HepG2 (cell line): ENCODE measurements around the gene PLXDC2. TPM values are rescaled to one million over a fixed set of nuclear protein-coding genes. Genes with fewer than 3 reads are reported as not detected.

Experiments used
- ATAC-seq: fragments of 200-7000 bp; cut with Tn5 transposase; 3 replicates; pipeline ENCODE4 v1.9.1; 2020; ENCODE audit warnings: mild to moderate bottlenecking, moderate library complexity
- BruUV-seq: library from RNA; stranded (reverse); fragments of 400-500 nt; replicated peaks from 2 replicates; lab custom pipeline; 2021; lab: Mats Ljungman, UMichigan
- CTCF ChIA-PET: fragments of 300-600 bp; formaldehyde crosslinking; extraction: SDS; loops from one replicate; lab custom pipeline; 2021; ENCODE audit warnings: low total read pairs, inconsistent platforms, low intra/inter-chr PET ratio; lab: Yijun Ruan, JAX
- POLR2A ChIA-PET: fragments of 350-600 bp; sonication (Branson Sonifier 250); formaldehyde crosslinking; loops from one replicate; lab custom pipeline; 2020; ENCODE audit warnings: antibody characterized with exemption, inconsistent platforms; lab: Yijun Ruan, JAX
- DNase-seq: peaks from one replicate; pipeline ENCODE4 v3.0.0-alpha.2; 2015; ENCODE audit warnings: low spot score
- FAIRE-seq: peaks from 3 replicates; lab custom pipeline; 2011; peaks lifted over from hg19 to GRCh38; lab: Jason Lieb, UNC
- H2AFZ ChIP-seq: one replicate; pipeline ENCODE4 v1.6.1; 2011; ENCODE audit warnings: low read length, inconsistent platforms
- H3K27ac ChIP-seq: fragments of 300-600 bp; 3 replicates; pipeline ENCODE4 v1.8.0; 2011; ENCODE audit warnings: mixed run types, mild to moderate bottlenecking, mixed read lengths, low read length, inconsistent platforms; ENCODE audit not compliant: insufficient read depth; ENCODE audit errors: extremely low read length
- H3K27me3 ChIP-seq, 2 experiments: fragments of 200-600 bp in 1 of 2; 2 replicates in 1 of 2; 3 replicates in 1 of 2; pipeline versions ENCODE4 v1.6.0 to v1.8.0; 2011; ENCODE audit warnings: low read length in 2 of 2, mild to moderate bottlenecking in 2 of 2, moderate library complexity in 2 of 2, inconsistent platforms in 1 of 2; ENCODE audit not compliant: insufficient read depth in 2 of 2, control insufficient read depth in 1 of 2
- H3K36me3 ChIP-seq, 2 experiments: fragments of 200-600 bp in 1 of 2; replicated peaks in 1 of 2; 2 replicates in 1 of 2; 3 replicates in 1 of 2; pipeline versions ENCODE4 v1.5.1 to v1.8.0; 2011; ENCODE audit warnings: low read length in 2 of 2, inconsistent platforms in 1 of 2; ENCODE audit not compliant: insufficient read depth in 2 of 2, control insufficient read depth in 1 of 2
- H3K4me1 ChIP-seq: 2 replicates; pipeline ENCODE4 v1.5.1; 2012; ENCODE audit warnings: low read length, inconsistent platforms; ENCODE audit not compliant: insufficient read depth
- H3K4me2 ChIP-seq: 2 replicates; pipeline ENCODE4 v1.6.0; 2011; ENCODE audit warnings: low read depth, low read length, inconsistent platforms
- H3K4me3 ChIP-seq, 3 experiments: fragments of 200-600 bp in 1 of 3; sonication (generic), shearing (Covaris generic) in 1 of 3; replicated peaks in 1 of 3; 2 replicates each; pipeline ENCODE4 v1.5.1; 2011 to 2016; ENCODE audit warnings: low read length in 3 of 3, inconsistent platforms in 2 of 3, low read depth in 2 of 3, mild to moderate bottlenecking in 2 of 3, control low read depth in 1 of 3, mixed read lengths in 1 of 3; ENCODE audit not compliant: insufficient read depth in 1 of 3
- H3K79me2 ChIP-seq: one replicate; pipeline ENCODE4 v1.6.1; 2011; ENCODE audit warnings: low read length, inconsistent platforms; ENCODE audit not compliant: insufficient read depth
- H3K9ac ChIP-seq: 2 replicates; pipeline ENCODE4 v1.6.0; 2011; ENCODE audit warnings: mild to moderate bottlenecking, low read depth, low read length, inconsistent platforms; ENCODE audit not compliant: insufficient read depth
- H3K9me3 ChIP-seq: 2 replicates; pipeline ENCODE4 v1.5.1; 2012; ENCODE audit warnings: mild to moderate bottlenecking, low read length
- H4K20me1 ChIP-seq: 2 replicates; pipeline ENCODE4 v1.6.0; 2011; ENCODE audit warnings: inconsistent platforms, mild to moderate bottlenecking, low read length, moderate library complexity; ENCODE audit not compliant: insufficient read depth
- AKAP8 ChIP-seq: sonication (generic); formaldehyde crosslinking; IDR thresholded peaks from 2 replicates; pipeline ENCODE4 v1.5.1; 2020; ENCODE audit warnings: mild to moderate bottlenecking, missing genetic modification reagents
- BORCS8-MEF2B ChIP-seq: sonication (generic); formaldehyde crosslinking; IDR thresholded peaks from 2 replicates; pipeline ENCODE4 v1.8.0; 2022; ENCODE audit warnings: mild to moderate bottlenecking, missing genetic modification reagents
- CEBPG ChIP-seq: IDR thresholded peaks from 2 replicates; pipeline ENCODE4 v1.6.1; 2016
- CREM ChIP-seq, 2 experiments: sonication (generic) in 1 of 2; formaldehyde crosslinking in 1 of 2; IDR thresholded peaks; 2 replicates each; pipeline versions ENCODE4 v1.4.0 to v1.6.1; 2016 to 2020; ENCODE audit warnings: antibody characterized with exemption in 1 of 2, mild to moderate bottlenecking in 1 of 2, missing genetic modification reagents in 1 of 2
- FOSL1 ChIP-seq: sonication (generic); formaldehyde crosslinking; IDR thresholded peaks from 2 replicates; pipeline ENCODE4 v1.9.0; 2021; ENCODE audit warnings: missing genetic modification reagents, borderline replicate concordance
- GPN1 ChIP-seq: sonication (generic); formaldehyde crosslinking; IDR thresholded peaks from 2 replicates; pipeline ENCODE4 v1.5.1; 2020; ENCODE audit warnings: missing genetic modification reagents, borderline replicate concordance
- HES4 ChIP-seq: sonication (generic); formaldehyde crosslinking; IDR thresholded peaks from 2 replicates; pipeline ENCODE4 v1.9.0; 2021; ENCODE audit warnings: mild to moderate bottlenecking, missing genetic modification reagents, borderline replicate concordance
- HNF1A ChIP-seq, 2 experiments: sonication (generic) in 1 of 2; formaldehyde crosslinking in 1 of 2; IDR thresholded peaks; 2 replicates each; pipeline versions ENCODE4 v1.4.0 to v1.6.1; 2016 to 2020; ENCODE audit warnings: borderline replicate concordance in 1 of 2, low read depth in 1 of 2, mild to moderate bottlenecking in 1 of 2, missing genetic modification reagents in 1 of 2
- PRMT3 ChIP-seq: sonication (generic); formaldehyde crosslinking; IDR thresholded peaks from 2 replicates; pipeline ENCODE4 v1.8.1; 2022; ENCODE audit warnings: low read depth, mild to moderate bottlenecking, moderate library complexity, missing genetic modification reagents, borderline replicate concordance
- RBAK ChIP-seq: sonication (generic); formaldehyde crosslinking; IDR thresholded peaks from 2 replicates; pipeline ENCODE4 v1.5.1; 2020; ENCODE audit warnings: mild to moderate bottlenecking, missing genetic modification reagents
- ZBTB37 ChIP-seq: sonication (generic); formaldehyde crosslinking; IDR thresholded peaks from 2 replicates; pipeline ENCODE4 v1.4.0; 2020; ENCODE audit warnings: mild to moderate bottlenecking, missing genetic modification reagents
- ZNF281 ChIP-seq: sonication (generic); formaldehyde crosslinking; IDR thresholded peaks from 2 replicates; pipeline ENCODE4 v1.4.0; 2020; ENCODE audit warnings: missing genetic modification reagents, borderline replicate concordance
- ZNF367 ChIP-seq: sonication (generic); formaldehyde crosslinking; IDR thresholded peaks from 2 replicates; pipeline ENCODE4 v1.4.0; 2020; ENCODE audit warnings: missing genetic modification reagents, borderline replicate concordance
- ZNF589 ChIP-seq: sonication (generic); formaldehyde crosslinking; conservative IDR thresholded peaks from 2 replicates; pipeline ENCODE4 v1.8.0; 2022; ENCODE audit warnings: mild to moderate bottlenecking, moderate library complexity, missing genetic modification reagents
- ZSCAN9 ChIP-seq: IDR thresholded peaks from 2 replicates; pipeline ENCODE4 v1.6.1; 2016; ENCODE audit warnings: borderline replicate concordance
- WGBS: methylation state at CpG from one replicate; pipeline ENCODE4 v1.1.6; 2017; ENCODE audit warnings: low lambda C conversion rate; 5-methylcytosine and 5-hydroxymethylcytosine counted together
- in situ Hi-C: cut with HindIII; loops from 2 replicates; pipeline ENCODE4 v1.10.0; 2017; ENCODE audit warnings: low pct_unique_long_range_greater_than_20kb; ENCODE audit not compliant: extremely low pct_ligation_motif_present
- intact Hi-C: fragments of 100-400 bp; cut with micrococcal nuclease; formaldehyde crosslinking; loops from one replicate; pipeline ENCODE4 v1.10.0; 2022; ENCODE audit not compliant: unreplicated experiment
- polyA plus RNA-seq, 8 experiments: library from polyadenylated mRNA; depleted of rRNA in 3 of 8; stranded (reverse) in 7 of 8; unstranded in 1 of 8; fragments of >200 nt; fragmentation: Illumina TruSeq in 4 of 8; extraction: Trizol in 4 of 8; gene quantifications; 2 replicates each; pipeline versions ENCODE4 v1.2.1 to v1.2.3, GENCODE V29; 2011 to 2016; ENCODE audit warnings: low read depth in 4 of 8, missing spikeins in 1 of 8, mixed read lengths in 1 of 8; ENCODE audit not compliant: insufficient read depth in 1 of 8
- total RNA-seq, 5 experiments: library from RNA; depleted of rRNA; stranded (reverse); fragments of >200 nt; fragmentation: Illumina TruSeq; extraction: Trizol; gene quantifications; 2 replicates each; pipeline ENCODE4 v1.2.3, GENCODE V29; 2016; ENCODE audit warnings: low read depth in 1 of 5

Gene PLXDC2
- total and polyA plus RNA-seq, 2 of the 13 experiments (the other 11 are each of a cell fraction or from before 2014, with no cell fraction given): 2.1 to 2.4 TPM

- ChIA-PET POLR2A (no interaction called here), CTCF (no interaction called here)
- no TSS peak for BruUV-seq
- in situ Hi-C loops (no loop called here), intact Hi-C loops (no loop called here)
- Histone ChIP-seq H3K9me3 (peaks cover 4% of the 10 kb centered on the region; the same call in 1 of the 2 replicates), H3K27me3 (no peaks in the 10 kb centered on the region), H3K4me3 (no peak overlapping the region), H3K27ac (no peak overlapping the region), H4K20me1 (no peaks in the 10 kb centered on the region), H2AFZ (no peak overlapping the region), H3K4me2 (no peak overlapping the region), H3K4me1 (no peaks in the 10 kb centered on the region), H3K9ac (no peak overlapping the region), H3K79me2 (no peaks in the 10 kb centered on the region), H3K36me3 (no peaks in the 10 kb centered on the region)
- FAIRE-seq (no peak), DNase-seq (no peak), ATAC-seq (no peak)
- WGBS: 50% methylated on average over 2 of the region's 2 CpGs
- TF ChIP-seq CEBPG (CRISPR knock-in tag) (no peak), HES4 (CRISPR knock-in tag) (no peak), FOSL1 (CRISPR knock-in tag) (no peak), AKAP8 (CRISPR knock-in tag) (no peak), BORCS8-MEF2B (CRISPR knock-in tag) (no peak), RBAK (CRISPR knock-in tag) (no peak), ZNF281 (CRISPR knock-in tag) (no peak), HNF1A (IDR thresholded peaks at IDR 0.05; ENCODE audit: low read depth) (no peak), HNF1A (CRISPR knock-in tag; IDR thresholded peaks at IDR 0.05; ENCODE audit: borderline replicate concordance) (no peak), ZNF367 (no peak), ZNF589 (no peak), PRMT3 (no peak), ZBTB37 (CRISPR knock-in tag) (no peak), GPN1 (CRISPR knock-in tag) (no peak), ZSCAN9 (CRISPR knock-in tag) (no peak), CREM (IDR thresholded peaks at IDR 0.05) (no peak), CREM (CRISPR knock-in tag; IDR thresholded peaks at IDR 0.05) (no peak)
Measured at GRCh38 chr10:19936289-19936688, 120.1 kb downstream of the PLXDC2 start.
